DND-41 (cell line): ENCODE data around the gene STT3B.
A peak's percentile ranks its signal among the peaks of the same experiment; 100 is the strongest.

Experiments
- ATAC-seq: fragments of 200-7000 bp; cut with Tn5 transposase; 3 replicates; pipeline ENCODE4 v1.9.1; 2021; ENCODE audit warnings: low read depth; ENCODE audit not compliant: insufficient read depth
- DNase-seq: peaks from one replicate; pipeline ENCODE4 v3.0.0-alpha.2; 2020
- H2AFZ ChIP-seq: 2 replicates; pipeline ENCODE4 v1.6.0; 2012; ENCODE audit warnings: low read depth, low read length
- H3K27ac ChIP-seq: 2 replicates; pipeline ENCODE4 v1.5.1; 2012; ENCODE audit warnings: low read length, inconsistent platforms
- H3K27me3 ChIP-seq: fragments of 200-600 bp; sonication (generic); 2 replicates; pipeline ENCODE4 v1.6.0; 2012; ENCODE audit warnings: low read length, mild to moderate bottlenecking, inconsistent platforms; ENCODE audit not compliant: insufficient read depth, poor library complexity
- H3K36me3 ChIP-seq: 2 replicates; pipeline ENCODE4 v1.5.1; 2012; ENCODE audit warnings: low read length, inconsistent platforms; ENCODE audit not compliant: insufficient read depth
- H3K4me1 ChIP-seq: 2 replicates; pipeline ENCODE4 v1.5.1; 2012; ENCODE audit warnings: mild to moderate bottlenecking, low read length; ENCODE audit not compliant: insufficient read depth
- H3K4me2 ChIP-seq: 2 replicates; pipeline ENCODE4 v1.6.0; 2012; ENCODE audit warnings: mild to moderate bottlenecking, moderate library complexity, low read length, inconsistent platforms; ENCODE audit not compliant: insufficient read depth
- H3K4me3 ChIP-seq, 2 experiments: fragments of 200-600 bp in 1 of 2; shearing (Covaris generic) in 1 of 2; 2 replicates each; pipeline ENCODE4 v1.5.1; 2012 to 2016; ENCODE audit warnings: inconsistent platforms in 2 of 2, low read length in 2 of 2, mild to moderate bottlenecking in 2 of 2, low read depth in 1 of 2, moderate library complexity in 1 of 2
- H3K79me2 ChIP-seq: 2 replicates; pipeline ENCODE4 v1.6.0; 2012; ENCODE audit warnings: low read length, inconsistent platforms; ENCODE audit not compliant: insufficient read depth
- H3K9ac ChIP-seq: 2 replicates; pipeline ENCODE4 v1.6.0; 2012; ENCODE audit warnings: low read depth, mild to moderate bottlenecking, inconsistent platforms, low read length, moderate library complexity
- H3K9me3 ChIP-seq: 2 replicates; pipeline ENCODE4 v1.5.1; 2012; ENCODE audit warnings: low read length, moderate library complexity, mild to moderate bottlenecking, inconsistent platforms; ENCODE audit not compliant: insufficient read depth, severe bottlenecking
- H4K20me1 ChIP-seq: 2 replicates; pipeline ENCODE4 v1.6.0; 2012; ENCODE audit warnings: low read length; ENCODE audit not compliant: insufficient read depth
- EZH2 ChIP-seq: IDR thresholded peaks from 3 replicates; pipeline ENCODE4 v1.6.1; 2012; ENCODE audit warnings: borderline replicate concordance, low read depth, mild to moderate bottlenecking, moderate library complexity, low read length, inconsistent platforms; ENCODE audit not compliant: severe bottlenecking
- TF ChIP-seq, protein P1 (sequence below): IDR thresholded peaks from 2 replicates; pipeline ENCODE4 v1.5.1; 2012; ENCODE audit warnings: borderline replicate concordance, low read length, moderate library complexity, mild to moderate bottlenecking; ENCODE audit not compliant: poor library complexity, severe bottlenecking; ENCODE audit errors: extremely low read depth

STT3B gene

DNA sequence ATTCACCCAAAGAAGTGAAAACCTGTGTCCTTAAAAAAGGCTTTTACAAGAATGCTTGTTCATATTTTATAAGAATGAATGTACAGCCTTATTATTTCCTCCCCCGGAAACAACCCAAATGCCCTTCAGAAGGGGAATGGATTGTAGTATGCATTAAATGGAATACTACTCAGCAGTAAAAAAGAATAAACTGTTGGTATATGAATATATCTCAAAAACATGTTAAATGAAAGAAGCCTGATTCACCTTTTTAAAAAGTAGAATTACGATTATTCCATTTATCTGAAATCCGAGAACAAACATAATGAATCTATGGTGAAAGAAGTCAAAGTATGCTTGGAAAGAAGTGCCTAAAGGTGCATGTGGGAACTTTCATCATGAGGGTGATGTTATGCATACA, 20.5 kb downstream of the STT3B start:
- Histone ChIP-seq H3K79me2 (peaks cover 99% of the 10 kb centered on the region), H3K27me3 (no peaks in the 10 kb centered on the region), H3K27ac (no peak overlapping the region), H3K4me3 (no peak overlapping the region), H2AFZ (no peak overlapping the region), H3K9ac (no peak overlapping the region), H3K4me1 (peaks cover 57% of the 10 kb centered on the region), H3K36me3 (0 out of 2 replicates have a peak, but pooled peaks cover 10% of the 10 kb centered on the region), H4K20me1 (peaks cover 92% of the 10 kb centered on the region), H3K4me2 (no peak overlapping the region), H3K9me3 (no peaks in the 10 kb centered on the region)
- ATAC-seq = no peak
- TF ChIP-seq EZH2 = no peak
- TF ChIP-seq, protein P1, sequence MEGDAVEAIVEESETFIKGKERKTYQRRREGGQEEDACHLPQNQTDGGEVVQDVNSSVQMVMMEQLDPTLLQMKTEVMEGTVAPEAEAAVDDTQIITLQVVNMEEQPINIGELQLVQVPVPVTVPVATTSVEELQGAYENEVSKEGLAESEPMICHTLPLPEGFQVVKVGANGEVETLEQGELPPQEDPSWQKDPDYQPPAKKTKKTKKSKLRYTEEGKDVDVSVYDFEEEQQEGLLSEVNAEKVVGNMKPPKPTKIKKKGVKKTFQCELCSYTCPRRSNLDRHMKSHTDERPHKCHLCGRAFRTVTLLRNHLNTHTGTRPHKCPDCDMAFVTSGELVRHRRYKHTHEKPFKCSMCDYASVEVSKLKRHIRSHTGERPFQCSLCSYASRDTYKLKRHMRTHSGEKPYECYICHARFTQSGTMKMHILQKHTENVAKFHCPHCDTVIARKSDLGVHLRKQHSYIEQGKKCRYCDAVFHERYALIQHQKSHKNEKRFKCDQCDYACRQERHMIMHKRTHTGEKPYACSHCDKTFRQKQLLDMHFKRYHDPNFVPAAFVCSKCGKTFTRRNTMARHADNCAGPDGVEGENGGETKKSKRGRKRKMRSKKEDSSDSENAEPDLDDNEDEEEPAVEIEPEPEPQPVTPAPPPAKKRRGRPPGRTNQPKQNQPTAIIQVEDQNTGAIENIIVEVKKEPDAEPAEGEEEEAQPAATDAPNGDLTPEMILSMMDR = no peak
- no peak for DNase-seq

DNA sequence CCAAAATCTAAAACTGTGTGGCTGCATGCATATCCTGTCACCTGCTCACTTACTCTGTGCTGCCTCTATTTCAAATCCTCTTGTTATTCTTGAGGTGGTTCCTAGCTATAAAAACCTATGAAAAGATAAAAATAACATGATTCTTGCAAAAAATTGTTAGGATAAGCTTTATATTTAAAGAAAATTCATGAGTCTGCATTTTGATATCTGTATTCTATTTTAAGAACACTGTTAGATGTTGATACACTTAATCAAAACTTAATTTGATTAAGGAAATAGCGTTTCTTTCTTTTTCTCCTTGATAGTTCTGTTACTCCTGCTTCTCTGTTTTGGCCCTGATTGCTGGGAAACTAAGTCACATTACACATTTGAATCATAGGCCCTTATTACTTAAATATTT, 22.5 kb downstream of the STT3B start:
- DNase-seq (no peak), ATAC-seq (no peak)
- no peak overlapping the region for H3K27ac ChIP-seq
- peaks cover 99% of the 10 kb centered on the region for H3K79me2 ChIP-seq
- no peak for TF ChIP-seq EZH2
- TF ChIP-seq, protein P1 = no peak
- H3K4me1 ChIP-seq = peaks cover 71% of the 10 kb centered on the region
- no peak overlapping the region for H3K9ac ChIP-seq
- no peak overlapping the region for H3K4me3 ChIP-seq
- H3K9me3 ChIP-seq = no peaks in the 10 kb centered on the region
- H3K27me3 ChIP-seq = no peaks in the 10 kb centered on the region
- no peak overlapping the region for H3K4me2 ChIP-seq
- H4K20me1 ChIP-seq = peaks cover 85% of the 10 kb centered on the region
- 0 out of 2 replicates have a peak, but pooled peaks cover 10% of the 10 kb centered on the region for H3K36me3 ChIP-seq
- H2AFZ ChIP-seq = no peak overlapping the region

DNA sequence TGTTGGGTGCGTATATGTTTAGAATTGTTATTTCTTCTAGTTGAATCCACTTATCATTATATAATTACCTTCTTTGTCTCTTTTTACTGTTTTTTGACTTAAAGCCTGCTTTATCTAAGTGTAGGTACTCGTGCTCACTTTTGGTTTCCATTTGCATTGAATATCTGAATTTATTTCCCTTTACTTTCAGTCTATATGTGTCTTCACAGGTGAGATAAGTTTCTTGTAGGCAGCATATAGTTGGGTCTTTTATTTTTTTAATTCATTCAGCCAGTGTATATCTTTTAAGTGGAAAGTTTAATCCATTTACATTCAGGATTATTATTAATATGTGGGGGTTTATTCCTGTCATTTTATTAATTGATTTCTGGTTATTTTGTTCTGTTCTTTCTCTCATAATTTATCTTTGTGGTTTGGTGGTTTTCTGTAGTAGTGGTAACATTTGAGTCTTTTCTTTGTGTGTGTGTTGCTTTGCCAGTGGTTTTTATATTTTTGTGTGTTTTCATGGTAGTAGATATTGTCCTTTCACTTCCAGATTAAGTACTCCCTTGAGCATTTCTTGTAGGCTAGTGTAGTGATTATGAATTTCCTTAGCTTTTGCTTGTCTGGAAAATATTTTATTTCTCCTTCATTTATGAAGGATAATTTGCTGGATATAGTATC, 27.3 kb downstream of the STT3B start:
- Histone ChIP-seq H2AFZ (no peak overlapping the region), H3K4me1 (peaks cover 77% of the 10 kb centered on the region), H3K27ac (no peak overlapping the region), H3K9me3 (no peaks in the 10 kb centered on the region), H3K27me3 (no peaks in the 10 kb centered on the region), H4K20me1 (peaks cover 83% of the 10 kb centered on the region), H3K4me3 (no peak overlapping the region), H3K9ac (no peak overlapping the region), H3K36me3 (no peaks in the 10 kb centered on the region), H3K79me2 (peaks cover 100% of the 10 kb centered on the region), H3K4me2 (peak overlapping the region; percentile 29; the same call in 1 of the 2 replicates)
- ATAC-seq = peak; percentile 44
- DNase-seq = no peak
- TF ChIP-seq, protein P1 = no peak
- no peak for TF ChIP-seq EZH2
